ENCODE measurements around the gene TMEM52.

The TMEM52 gene

GRCh38 chr1:1945782-1946393 is 26.8 kb upstream of the TMEM52 start:
- Mint-ChIP-seq H3K9me3 (peaks cover 11% of the 10 kb centered on the region), H3K27ac (no peak overlapping the region), H3K27me3 (ENCODE audit: low read depth, poor library complexity) (peaks cover 36% of the 10 kb centered on the region), H3K36me3 (ENCODE audit: low read depth) (no peaks in the 10 kb centered on the region), H3K4me1 (peaks cover 5% of the 10 kb centered on the region), H3K4me3 (no peak overlapping the region)
- DNase-seq, result no peak
- TF ChIP-seq, protein P1, sequence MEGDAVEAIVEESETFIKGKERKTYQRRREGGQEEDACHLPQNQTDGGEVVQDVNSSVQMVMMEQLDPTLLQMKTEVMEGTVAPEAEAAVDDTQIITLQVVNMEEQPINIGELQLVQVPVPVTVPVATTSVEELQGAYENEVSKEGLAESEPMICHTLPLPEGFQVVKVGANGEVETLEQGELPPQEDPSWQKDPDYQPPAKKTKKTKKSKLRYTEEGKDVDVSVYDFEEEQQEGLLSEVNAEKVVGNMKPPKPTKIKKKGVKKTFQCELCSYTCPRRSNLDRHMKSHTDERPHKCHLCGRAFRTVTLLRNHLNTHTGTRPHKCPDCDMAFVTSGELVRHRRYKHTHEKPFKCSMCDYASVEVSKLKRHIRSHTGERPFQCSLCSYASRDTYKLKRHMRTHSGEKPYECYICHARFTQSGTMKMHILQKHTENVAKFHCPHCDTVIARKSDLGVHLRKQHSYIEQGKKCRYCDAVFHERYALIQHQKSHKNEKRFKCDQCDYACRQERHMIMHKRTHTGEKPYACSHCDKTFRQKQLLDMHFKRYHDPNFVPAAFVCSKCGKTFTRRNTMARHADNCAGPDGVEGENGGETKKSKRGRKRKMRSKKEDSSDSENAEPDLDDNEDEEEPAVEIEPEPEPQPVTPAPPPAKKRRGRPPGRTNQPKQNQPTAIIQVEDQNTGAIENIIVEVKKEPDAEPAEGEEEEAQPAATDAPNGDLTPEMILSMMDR (IDR thresholded peaks at IDR 0.05), result no peak

GRCh38 chr1:1943834-1944570 is 24.9 kb upstream of the TMEM52 start:
- Mint-ChIP-seq H3K4me3 (no peak overlapping the region), H3K27ac (no peak overlapping the region), H3K27me3 (ENCODE audit: low read depth, poor library complexity) (peaks cover 26% of the 10 kb centered on the region), H3K9me3 (no peaks in the 10 kb centered on the region), H3K4me1 (peaks cover 5% of the 10 kb centered on the region), H3K36me3 (ENCODE audit: low read depth) (no peaks in the 10 kb centered on the region)
- TF ChIP-seq, protein P1 (IDR thresholded peaks at IDR 0.05), result peak; percentile 91
- peak; percentile 82 for DNase-seq

- peaks cover 5% of the 10 kb centered on the region for H3K4me1 Mint-ChIP-seq
Measured at GRCh38 chr1:1942753-1943656, 23.9 kb upstream of the TMEM52 start.

GRCh38 chr1:1941868-1942752 is 23.0 kb upstream of the TMEM52 start:
- no peaks in the 10 kb centered on the region for H3K9me3 Mint-ChIP-seq
- H3K4me3 Mint-ChIP-seq, result no peak overlapping the region
- no peak for DNase-seq
- no peaks in the 10 kb centered on the region for H3K36me3 Mint-ChIP-seq (ENCODE audit: low read depth)
- peaks cover 18% of the 10 kb centered on the region for H3K27me3 Mint-ChIP-seq (ENCODE audit: low read depth, poor library complexity)
- H3K4me1 Mint-ChIP-seq, result peaks cover 5% of the 10 kb centered on the region
- TF ChIP-seq, protein P1 (IDR thresholded peaks at IDR 0.05), result no peak
- no peak overlapping the region for H3K27ac Mint-ChIP-seq

More at GRCh38 chr1:1942753-1943656, 23.9 kb upstream of the TMEM52 start:
- Mint-ChIP-seq H3K9me3 (no peaks in the 10 kb centered on the region), H3K36me3 (ENCODE audit: low read depth) (no peaks in the 10 kb centered on the region), H3K4me3 (no peak overlapping the region), H3K27ac (no peak overlapping the region), H3K27me3 (ENCODE audit: low read depth, poor library complexity) (peaks cover 20% of the 10 kb centered on the region)
- TF ChIP-seq, protein P1 (IDR thresholded peaks at IDR 0.05), result no peak
- DNase-seq, result no peak

DNA sequence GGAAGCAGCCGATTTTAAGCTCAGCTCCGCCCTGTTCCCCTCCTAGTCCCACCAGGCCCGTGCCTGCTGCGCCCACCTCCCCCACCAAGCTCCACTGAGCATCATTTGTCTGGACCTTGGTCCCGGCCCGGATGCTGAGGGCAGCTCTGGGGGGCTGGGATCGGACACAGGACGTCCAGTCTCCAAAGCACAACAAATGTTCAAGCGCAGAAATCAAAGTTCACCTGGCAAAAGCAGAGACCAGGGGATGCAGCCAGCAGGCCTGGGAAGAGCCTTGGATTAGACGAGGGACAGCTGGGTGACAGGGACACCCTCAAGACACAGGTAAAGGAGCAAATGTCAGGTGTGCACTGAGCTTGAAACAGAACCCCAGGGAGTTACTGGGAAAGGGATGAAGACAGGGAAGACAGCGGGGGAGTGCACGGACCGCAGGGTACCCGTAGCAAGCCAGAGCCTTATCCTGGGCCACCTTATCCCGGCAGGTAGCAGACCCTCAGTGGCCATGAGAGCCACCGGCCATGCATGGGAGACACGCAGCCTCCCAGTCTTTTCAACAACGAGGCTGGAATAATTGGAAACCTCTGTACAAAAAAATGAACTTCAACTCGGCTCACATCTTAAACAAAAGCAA is 22.2 kb upstream of the TMEM52 start:
- Mint-ChIP-seq H3K9me3 (no peaks in the 10 kb centered on the region), H3K4me3 (no peak overlapping the region), H3K27ac (no peak overlapping the region), H3K27me3 (ENCODE audit: low read depth, poor library complexity) (peaks cover 14% of the 10 kb centered on the region), H3K4me1 (peaks cover 5% of the 10 kb centered on the region), H3K36me3 (ENCODE audit: low read depth) (no peaks in the 10 kb centered on the region)
- DNase-seq, result no peak
- TF ChIP-seq, protein P1 (IDR thresholded peaks at IDR 0.05), result no peak
